22Rv1 (cell line): ENCODE measurements around the gene COLEC12.

Experiments
- ZFX ChIP-seq: fragments of 450-650 bp; IDR thresholded peaks from 2 replicates; pipeline ENCODE4 v1.6.1; 2017; ENCODE audit warnings: antibody characterized with exemption, borderline replicate concordance
- TF ChIP-seq, protein P1 (sequence below): fragments of 450-650 bp; IDR thresholded peaks from 2 replicates; pipeline ENCODE4 v1.5.1; 2017; ENCODE audit warnings: mild to moderate bottlenecking

DNA sequence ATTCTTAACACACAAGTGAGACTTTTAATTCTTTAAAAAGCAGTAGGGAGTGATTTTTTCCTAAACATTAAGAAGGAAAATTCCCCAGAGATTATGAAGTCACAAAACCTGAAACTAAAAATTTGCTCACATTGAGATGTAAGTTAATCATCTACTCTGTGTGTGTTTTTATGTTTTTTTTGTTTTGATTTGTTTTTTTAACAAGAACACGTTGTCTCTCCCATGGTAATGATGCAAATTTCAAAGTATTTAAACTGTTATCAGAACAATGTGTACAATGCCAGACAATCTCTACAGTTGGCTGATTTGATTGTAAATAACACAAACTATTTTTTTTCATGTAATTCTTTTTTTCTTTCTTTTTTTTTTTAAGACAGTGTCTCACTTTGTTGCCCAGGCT lies 71.5 kb downstream of the COLEC12 start:
- TF ChIP-seq, protein P1, sequence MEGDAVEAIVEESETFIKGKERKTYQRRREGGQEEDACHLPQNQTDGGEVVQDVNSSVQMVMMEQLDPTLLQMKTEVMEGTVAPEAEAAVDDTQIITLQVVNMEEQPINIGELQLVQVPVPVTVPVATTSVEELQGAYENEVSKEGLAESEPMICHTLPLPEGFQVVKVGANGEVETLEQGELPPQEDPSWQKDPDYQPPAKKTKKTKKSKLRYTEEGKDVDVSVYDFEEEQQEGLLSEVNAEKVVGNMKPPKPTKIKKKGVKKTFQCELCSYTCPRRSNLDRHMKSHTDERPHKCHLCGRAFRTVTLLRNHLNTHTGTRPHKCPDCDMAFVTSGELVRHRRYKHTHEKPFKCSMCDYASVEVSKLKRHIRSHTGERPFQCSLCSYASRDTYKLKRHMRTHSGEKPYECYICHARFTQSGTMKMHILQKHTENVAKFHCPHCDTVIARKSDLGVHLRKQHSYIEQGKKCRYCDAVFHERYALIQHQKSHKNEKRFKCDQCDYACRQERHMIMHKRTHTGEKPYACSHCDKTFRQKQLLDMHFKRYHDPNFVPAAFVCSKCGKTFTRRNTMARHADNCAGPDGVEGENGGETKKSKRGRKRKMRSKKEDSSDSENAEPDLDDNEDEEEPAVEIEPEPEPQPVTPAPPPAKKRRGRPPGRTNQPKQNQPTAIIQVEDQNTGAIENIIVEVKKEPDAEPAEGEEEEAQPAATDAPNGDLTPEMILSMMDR, result no peak
- no peak for TF ChIP-seq ZFX
